Measurements from ENCODE around the gene SLC1A3.
A peak's percentile ranks its signal among the peaks of the same experiment; 100 is the strongest.

GRCh38 chr5:36683821-36684434 is 77.5 kb downstream of the SLC1A3 start:
- TF ChIP-seq CTCF (IDR thresholded peaks at IDR 0.05), result no peak
- TF ChIP-seq POLR2A (IDR thresholded peaks at IDR 0.05), result no peak
- peak in 1 of 3 donors; percentile 12 for TF ChIP-seq POLR2AphosphoS5 (IDR thresholded peaks at IDR 0.05)

Data from stomach (tissue), 4 donors.